B cell (primary cell): ENCODE results near the gene LZIC. TPM values are rescaled to one million over a fixed set of nuclear protein-coding genes. Genes with fewer than 3 reads are reported as not detected.

Experiments used
- ATAC-seq: fragments of 200-7000 bp; cut with Tn5 transposase; one replicate; pipeline ENCODE4 v1.10.0; 2021; ENCODE audit warnings: low read depth, mild to moderate bottlenecking, moderate number of reproducible peaks, moderate library complexity
- CTCF ChIA-PET: fragments of 350-600 bp; sonication (Branson Sonifier 250); formaldehyde crosslinking; loops from one replicate; lab custom pipeline; 2021; ENCODE audit warnings: antibody characterized with exemption, inconsistent platforms; lab: Charles Lee
- POLR2A ChIA-PET: fragments of 350-600 bp; sonication (Branson Sonifier 250); formaldehyde crosslinking; loops from one replicate; lab custom pipeline; 2021; ENCODE audit warnings: antibody characterized with exemption; lab: Charles Lee
- DNase-seq: peaks from one replicate; pipeline ENCODE4 v3.0.0; 2013
- H2AFZ ChIP-seq: 2 replicates; pipeline ENCODE4 v1.6.1; 2012; ENCODE audit warnings: mild to moderate bottlenecking, low read depth, low read length; ENCODE audit not compliant: insufficient read depth, poor library complexity, severe bottlenecking
- H3K27ac ChIP-seq, 2 donors: 1 replicate in 1 of 2; 2 replicates in 1 of 2; pipeline ENCODE4 v1.5.1; 2012 to 2013; ENCODE audit warnings: low read length in 2 of 2, mild to moderate bottlenecking in 2 of 2, moderate library complexity in 1 of 2
- H3K27me3 ChIP-seq, 4 experiments: fragments of 200-600 bp in 1 of 4; sonication (generic) in 1 of 4; replicated peaks in 1 of 4; 1 replicate in 2 of 4; 2 replicates in 2 of 4; pipeline versions ENCODE4 v1.6.1 to v1.7.0; 2013 to 2016; ENCODE audit warnings: low read length in 3 of 4, mild to moderate bottlenecking in 2 of 4, mixed read lengths in 1 of 4, moderate library complexity in 1 of 4; ENCODE audit not compliant: insufficient read depth in 4 of 4, control insufficient read depth in 3 of 4; ENCODE audit errors: control extremely low read depth in 1 of 4
- H3K36me3 ChIP-seq, 2 experiments: replicated peaks in 1 of 2; 1 replicate in 1 of 2; 2 replicates in 1 of 2; pipeline versions ENCODE4 v1.6.1 to v1.7.1; 2013; ENCODE audit warnings: low read length in 1 of 2; ENCODE audit not compliant: insufficient read depth in 2 of 2, control insufficient read depth in 1 of 2; ENCODE audit errors: control extremely low read depth in 1 of 2, extremely low read depth in 1 of 2
- H3K4me1 ChIP-seq, 2 donors: fragments of 200-600 bp in 1 of 2; sonication (generic) in 1 of 2; 1 replicate in 1 of 2; 2 replicates in 1 of 2; pipeline versions ENCODE4 v1.5.1 to v1.6.1; 2013 to 2017; ENCODE audit warnings: low read length in 2 of 2; ENCODE audit not compliant: control insufficient read depth in 2 of 2, insufficient read depth in 2 of 2
- H3K4me2 ChIP-seq: replicated peaks from 2 replicates; pipeline ENCODE3; 2012; ENCODE audit warnings: mild to moderate bottlenecking, low read depth, low read length; ENCODE audit not compliant: poor library complexity, severe bottlenecking
- H3K4me3 ChIP-seq, 5 experiments: fragments of 200-600 bp in 1 of 5; sonication (generic) in 1 of 5; 1 replicate in 3 of 5; 2 replicates in 2 of 5; pipeline versions ENCODE4 v1.5.1 to v1.7.0; 2011 to 2016; ENCODE audit warnings: low read length in 4 of 5, mild to moderate bottlenecking in 4 of 5, low read depth in 2 of 5, control low read depth in 1 of 5, moderate library complexity in 1 of 5; ENCODE audit not compliant: insufficient read depth in 1 of 5; ENCODE audit errors: control extremely low read depth in 1 of 5, extremely low read depth in 1 of 5
- H3K79me2 ChIP-seq: fragments of 200-600 bp; sonication (generic); one replicate; pipeline ENCODE4 v1.6.0; 2016; ENCODE audit warnings: low read length; ENCODE audit not compliant: control insufficient read depth, insufficient read depth
- H3K9ac ChIP-seq: fragments of 200-600 bp; sonication (generic); 2 replicates; pipeline ENCODE4 v1.6.1; 2017; ENCODE audit warnings: mild to moderate bottlenecking, low read length, moderate library complexity
- H3K9me3 ChIP-seq, 3 donors: one replicate each; pipeline versions ENCODE4 v1.6.1 to v1.7.1; 2013; ENCODE audit warnings: low read length in 2 of 3; ENCODE audit not compliant: control insufficient read depth in 2 of 3, insufficient read depth in 1 of 3; ENCODE audit errors: control extremely low read depth in 1 of 3
- H4K20me1 ChIP-seq: 2 replicates; pipeline ENCODE4 v1.6.0; 2012; ENCODE audit warnings: mild to moderate bottlenecking, low read length; ENCODE audit not compliant: insufficient read depth, control insufficient read depth, poor library complexity, severe bottlenecking
- H3K27ac Mint-ChIP-seq: one replicate; pipeline ENCODE4 v1.8.0; 2021; ENCODE audit warnings: mixed read lengths
- H3K27me3 Mint-ChIP-seq: one replicate; pipeline ENCODE4 v1.8.0; 2021; ENCODE audit warnings: mixed read lengths
- H3K4me1 Mint-ChIP-seq: one replicate; pipeline ENCODE4 v1.8.0; 2021; ENCODE audit warnings: mixed read lengths
- H3K4me3 Mint-ChIP-seq: one replicate; pipeline ENCODE4 v1.8.0; 2021; ENCODE audit warnings: mixed read lengths
- H3K9me3 Mint-ChIP-seq: one replicate; pipeline ENCODE4 v1.8.0; 2022; ENCODE audit warnings: mixed read lengths; ENCODE audit not compliant: insufficient read depth
- EZH2 ChIP-seq: IDR thresholded peaks from 2 replicates; pipeline ENCODE4 v1.6.1; 2012; ENCODE audit warnings: borderline replicate concordance, low read depth, mild to moderate bottlenecking, moderate library complexity, low read length; ENCODE audit not compliant: insufficient read depth, poor library complexity, severe bottlenecking
- WGBS: methylation state at CpG from one replicate; pipeline ENCODE4 v1.1.5; 2013; ENCODE audit warnings: missing lambda C conversion rate; ENCODE audit not compliant: insufficient coverage; 5-methylcytosine and 5-hydroxymethylcytosine counted together
- intact Hi-C: fragments of 100-400 bp; cut with micrococcal nuclease; formaldehyde crosslinking; loops from one replicate; pipeline ENCODE4 v1.10.0; 2022
- polyA minus RNA-seq: library from RNA; depleted of rRNA, polyadenylated mRNA; stranded (reverse); fragments of >200 nt; gene quantifications from 2 replicates; pipeline ENCODE4 v1.2.3, GENCODE V29; 2012
- polyA plus RNA-seq: library from polyadenylated mRNA; depleted of rRNA; stranded (reverse); fragments of >200 nt; gene quantifications from 2 replicates; pipeline ENCODE4 v1.2.3, GENCODE V29; 2012
- total RNA-seq, 2 donors: library from RNA; stranded (reverse); fragments of 120-200 nt in 1 of 2; gene quantifications; 1 replicate in 1 of 2; 2 replicates in 1 of 2; pipeline versions ENCODE4 v1.2.3 to v1.2.4, GENCODE V29; 2013 to 2022
- TF ChIP-seq, protein P1 (sequence below): fragments of 200-600 bp; IDR thresholded peaks from one replicate; pipeline ENCODE4 v1.8.0; 2022; ENCODE audit warnings: antibody characterized with exemption, mild to moderate bottlenecking

Gene LZIC
- total RNA-seq (21.5 and 26.0 TPM in 2 replicates), polyA plus RNA-seq (6.2 and 8.4 TPM in 2 replicates), polyA minus RNA-seq (8.8 and 13.3 TPM in 2 replicates)
- total RNA-seq (2013) = 42.8 TPM

- peak within 1 kb of the TSS; percentile 95 for H3K4me3 Mint-ChIP-seq
- Histone ChIP-seq H4K20me1 (no peaks in the 10 kb centered on the region), H3K36me3 (peaks cover 0 to 10% of the 10 kb centered on the region in 2 experiments), H2AFZ (peak within 1 kb of the TSS; percentile 91), H3K79me2 (peaks cover 42% of the 10 kb centered on the region), H3K9ac (peak within 1 kb of the TSS; percentile 95), H3K9me3 (no peaks in the 10 kb centered on the region), H3K4me1 (peaks cover 14 to 27% of the 10 kb centered on the region in 2 donors), H3K4me3 (peak within 1 kb of the TSS; percentile 67 to 98 (median 88)), H3K27me3 (no peaks in the 10 kb centered on the region), H3K27ac (peak within 1 kb of the TSS; percentile 97), H3K4me2 (peak within 1 kb of the TSS; percentile 82)
- ATAC-seq (peak; percentile 95), DNase-seq (peak; percentile 96)
- WGBS = under 1% methylated on average over 49 of the region's 53 CpGs
- POLR2A ChIA-PET = interaction anchor here (0.6 to 1.9 kb wide), 5 partner anchors 32 to 438 kb away, joined by 3 to 6 read pairs (median 4); partner anchors contain the start of gene UBE4B
- CTCF ChIA-PET = interaction anchor here (0.7 to 8.9 kb wide), 9 partner anchors 9 to 158 kb away, joined by 3 to 76 read pairs (median 4); no protein-coding TSS in a partner anchor
- H3K27me3 Mint-ChIP-seq = no peaks in the 10 kb centered on the region
- peak within 1 kb of the TSS; percentile 97 for H3K27ac Mint-ChIP-seq
- no peaks in the 10 kb centered on the region for H3K9me3 Mint-ChIP-seq
- TF ChIP-seq EZH2 = no peak
- TF ChIP-seq, protein P1, sequence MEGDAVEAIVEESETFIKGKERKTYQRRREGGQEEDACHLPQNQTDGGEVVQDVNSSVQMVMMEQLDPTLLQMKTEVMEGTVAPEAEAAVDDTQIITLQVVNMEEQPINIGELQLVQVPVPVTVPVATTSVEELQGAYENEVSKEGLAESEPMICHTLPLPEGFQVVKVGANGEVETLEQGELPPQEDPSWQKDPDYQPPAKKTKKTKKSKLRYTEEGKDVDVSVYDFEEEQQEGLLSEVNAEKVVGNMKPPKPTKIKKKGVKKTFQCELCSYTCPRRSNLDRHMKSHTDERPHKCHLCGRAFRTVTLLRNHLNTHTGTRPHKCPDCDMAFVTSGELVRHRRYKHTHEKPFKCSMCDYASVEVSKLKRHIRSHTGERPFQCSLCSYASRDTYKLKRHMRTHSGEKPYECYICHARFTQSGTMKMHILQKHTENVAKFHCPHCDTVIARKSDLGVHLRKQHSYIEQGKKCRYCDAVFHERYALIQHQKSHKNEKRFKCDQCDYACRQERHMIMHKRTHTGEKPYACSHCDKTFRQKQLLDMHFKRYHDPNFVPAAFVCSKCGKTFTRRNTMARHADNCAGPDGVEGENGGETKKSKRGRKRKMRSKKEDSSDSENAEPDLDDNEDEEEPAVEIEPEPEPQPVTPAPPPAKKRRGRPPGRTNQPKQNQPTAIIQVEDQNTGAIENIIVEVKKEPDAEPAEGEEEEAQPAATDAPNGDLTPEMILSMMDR = no peak
- peaks cover 20% of the 10 kb centered on the region for H3K4me1 Mint-ChIP-seq
- intact Hi-C loops = loop anchor here (1.0 to 5.0 kb wide), 8 partner anchors 8 to 529 kb away; partner anchors contain the start of genes CTNNBIP1, DFFA, PEX14 and TMEM201
These were observed at the start of gene LZIC, which contains the start of gene NMNAT1 for GRCh38 chr1:9942939-9943788. Gene LZIC, minus strand, starts transcription at chr1:9943391. Its CDS starts 6,772 bp downstream, at chr1:9936619. Gene NMNAT1, plus strand, starts transcription at chr1:9943475. Its CDS starts 28,599 bp downstream, at chr1:9972074.
